GM19463 (cell line): ENCODE measurements around the gene NSD2.
"Not testable (repeated sequence)": the region's sequence is repeated elsewhere in the genome, so short reads cannot be mapped to it uniquely, and the experiment has no call there.

Experiments
- ATAC-seq: cut with Tn5 transposase; IDR thresholded peaks from one replicate; pipeline ENCODE4 v1.9.1; 2021; ENCODE audit warnings: mild to moderate bottlenecking, moderate library complexity; ENCODE audit not compliant: unreplicated experiment

Gene NSD2

GRCh38 chr4:2031161-2031560, 160.0 kb downstream of the NSD2 start:
- ATAC-seq = not testable (repeated sequence)
